SK-N-SH (cell line): ENCODE data around the gene CDH16. TPM values are rescaled to one million over a fixed set of nuclear protein-coding genes. Genes with fewer than 3 reads are reported as not detected.
"Not testable (repeated sequence)": the region's sequence is repeated elsewhere in the genome, so short reads cannot be mapped to it uniquely, and the experiment has no call there.

Experiments used
- CTCF ChIA-PET: fragments of 300-600, 350-600 bp; formaldehyde crosslinking; extraction: SDS; loops from one replicate; lab custom pipeline; 2021; lab: Yijun Ruan, JAX
- POLR2A ChIA-PET: fragments of 350-600 bp; sonication (Branson Sonifier 250); formaldehyde crosslinking; extraction: SDS; loops from one replicate; lab custom pipeline; 2020; ENCODE audit warnings: antibody characterized with exemption, inconsistent platforms; lab: Yijun Ruan, JAX
- DNase-seq: peaks from one replicate; pipeline ENCODE4 v3.0.0; 2012
- H2AFZ ChIP-seq: fragments of 200-600 bp; sonication (generic); 2 replicates; pipeline ENCODE4 v1.8.1; 2016; ENCODE audit warnings: antibody characterized with exemption, mild to moderate bottlenecking, low read depth
- H3F3A ChIP-seq: fragments of 200-600 bp; sonication (generic); replicated peaks from 2 replicates; pipeline ENCODE3; 2016; ENCODE audit warnings: antibody characterized with exemption, mild to moderate bottlenecking; ENCODE audit not compliant: insufficient read depth
- H3K27ac ChIP-seq, 2 experiments: fragments of 200-500 bp in 1 of 2; fragments of 200-600 bp in 1 of 2; sonication (Bioruptor generic) in 1 of 2; sonication (generic), shearing (Covaris generic) in 1 of 2; 2 replicates each; pipeline versions ENCODE4 v1.5.1 to v1.6.1; 2014 to 2016; ENCODE audit warnings: low read depth in 2 of 2, inconsistent platforms in 1 of 2, low read length in 1 of 2, mild to moderate bottlenecking in 1 of 2, mixed read lengths in 1 of 2
- H3K27me3 ChIP-seq: fragments of 200-600 bp; sonication (generic), shearing (Covaris generic); 2 replicates; pipeline ENCODE4 v1.6.1; 2016; ENCODE audit warnings: mixed run types; ENCODE audit not compliant: insufficient read depth
- H3K36me3 ChIP-seq, 2 experiments: fragments of 200-500 bp in 1 of 2; fragments of 200-600 bp in 1 of 2; sonication (Bioruptor generic) in 1 of 2; sonication (generic) in 1 of 2; replicated peaks in 1 of 2; 2 replicates each; pipeline versions ENCODE3 to v1.5.1; 2014 to 2016; ENCODE audit warnings: low read length in 1 of 2, mild to moderate bottlenecking in 1 of 2; ENCODE audit not compliant: insufficient read depth in 2 of 2, control insufficient read depth in 1 of 2
- H3K4me1 ChIP-seq, 2 experiments: fragments of 200-500 bp in 1 of 2; fragments of 200-600 bp in 1 of 2; sonication (Bioruptor generic) in 1 of 2; sonication (generic), shearing (Covaris generic) in 1 of 2; 2 replicates each; pipeline versions ENCODE4 v1.5.1 to v1.6.1; 2014 to 2016; ENCODE audit warnings: low read depth in 1 of 2, low read length in 1 of 2, mixed run types in 1 of 2; ENCODE audit not compliant: insufficient read depth in 2 of 2, control insufficient read depth in 1 of 2
- H3K4me2 ChIP-seq: fragments of 200-600 bp; sonication (generic), shearing (Covaris generic); 2 replicates; pipeline ENCODE4 v1.6.1; 2017; ENCODE audit warnings: mixed run types
- H3K4me3 ChIP-seq, 2 experiments: fragments of 200-500 bp in 1 of 2; fragments of 200-600 bp in 1 of 2; sonication (Bioruptor generic) in 1 of 2; sonication (generic), shearing (Covaris generic) in 1 of 2; 2 replicates each; pipeline versions ENCODE4 v1.5.1 to v1.8.1; 2014 to 2016; ENCODE audit warnings: low read depth in 2 of 2, inconsistent platforms in 1 of 2, low read length in 1 of 2, mild to moderate bottlenecking in 1 of 2, mixed read lengths in 1 of 2, moderate library complexity in 1 of 2
- H3K79me2 ChIP-seq: fragments of 200-600 bp; sonication (generic); 2 replicates; pipeline ENCODE4 v1.8.1; 2017; ENCODE audit warnings: mild to moderate bottlenecking; ENCODE audit not compliant: insufficient read depth
- H3K9ac ChIP-seq: fragments of 200-600 bp; sonication (generic); 2 replicates; pipeline ENCODE4 v1.6.1; 2017; ENCODE audit warnings: mixed run types
- H3K9me2 ChIP-seq: fragments of 200-600 bp; sonication (generic); 2 replicates; pipeline ENCODE4 v1.6.1; 2017; ENCODE audit warnings: mixed run types
- H3K9me3 ChIP-seq: fragments of 200-600 bp; sonication (generic); 2 replicates; pipeline ENCODE4 v1.6.1; 2017; ENCODE audit warnings: mixed run types, mild to moderate bottlenecking, moderate library complexity
- H4K20me1 ChIP-seq: fragments of 200-600 bp; sonication (generic); 2 replicates; pipeline ENCODE4 v1.6.1; 2017; ENCODE audit warnings: mild to moderate bottlenecking, mixed run types; ENCODE audit not compliant: insufficient read depth
- CTCF ChIP-seq: fragments of 200-600 bp; sonication (generic); IDR thresholded peaks from 2 replicates; pipeline ENCODE4 v1.6.1; 2017; ENCODE audit warnings: antibody characterized with exemption, mild to moderate bottlenecking, moderate library complexity
- FOSL2 ChIP-seq: IDR thresholded peaks from 2 replicates; pipeline ENCODE4 v1.4.0; 2012; ENCODE audit warnings: low read depth, mild to moderate bottlenecking, moderate library complexity, borderline replicate concordance
- WGBS: methylation state at CpG from one replicate; pipeline ENCODE4 v1.1.6; 2017; ENCODE audit warnings: low lambda C conversion rate; 5-methylcytosine and 5-hydroxymethylcytosine counted together
- polyA plus RNA-seq, 3 experiments: library from polyadenylated mRNA; depleted of rRNA; stranded (reverse); fragments of >200 nt; gene quantifications; 2 replicates each; pipeline ENCODE4 v1.2.3, GENCODE V29; 2012
- TF ChIP-seq, protein P1 (sequence below): fragments of 150-350 bp; IDR thresholded peaks from 2 replicates; pipeline ENCODE4 v1.6.1; 2017; ENCODE audit warnings: antibody characterized with exemption, low read length, low read depth, borderline replicate concordance
- TF ChIP-seq, protein P2 (sequence below): fragments of 150-350 bp; IDR thresholded peaks from 2 replicates; pipeline ENCODE4 v1.6.1; 2016; ENCODE audit warnings: mild to moderate bottlenecking, low read depth, low read length

Gene CDH16
- polyA plus RNA-seq, 1 of the 3 experiments (the other 2 are of a cell fraction), result not detected

DNA sequence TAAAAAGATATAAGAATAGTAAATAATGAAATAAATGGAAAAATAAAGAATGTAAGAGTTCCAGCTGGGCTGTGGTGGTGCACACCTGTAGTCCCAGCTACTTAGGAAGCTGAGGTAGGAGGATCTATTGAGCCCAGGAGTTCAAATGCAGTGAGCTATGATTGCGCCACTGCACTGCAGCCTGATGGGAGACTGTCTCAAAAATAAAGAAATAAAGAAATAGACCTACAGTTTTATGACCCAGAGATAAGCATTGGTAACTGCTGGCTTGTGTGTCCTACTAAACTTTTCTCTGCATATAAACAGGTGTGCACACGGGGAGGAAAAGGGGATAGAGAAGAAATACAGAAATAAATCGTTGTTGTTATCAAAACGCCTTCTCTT is 46.1 kb downstream of the CDH16 start (continued):
- TF ChIP-seq CTCF, result no peak

DNA sequence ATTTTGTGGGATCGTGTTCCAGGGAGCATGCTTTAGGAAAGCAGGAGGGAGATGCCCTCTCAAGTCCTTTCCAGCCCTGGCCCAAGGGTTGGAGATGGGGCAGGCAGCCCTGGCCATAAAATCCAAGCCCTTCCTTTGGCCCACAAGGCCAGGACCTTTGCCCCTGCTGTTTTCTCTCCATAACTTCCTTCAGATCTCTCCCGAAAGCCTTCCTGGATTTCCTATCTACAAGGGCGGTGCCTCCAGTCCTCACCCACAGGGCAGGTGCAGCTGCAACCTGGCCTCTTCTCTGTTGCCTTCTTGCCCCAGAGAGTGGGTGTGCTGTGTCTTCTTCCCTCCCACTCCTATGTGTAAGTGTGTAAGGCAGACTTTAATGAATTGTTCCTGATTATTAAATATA is 46.8 kb downstream of the CDH16 start:
- H3K27me3 ChIP-seq, result no peaks in the 10 kb centered on the region

DNA sequence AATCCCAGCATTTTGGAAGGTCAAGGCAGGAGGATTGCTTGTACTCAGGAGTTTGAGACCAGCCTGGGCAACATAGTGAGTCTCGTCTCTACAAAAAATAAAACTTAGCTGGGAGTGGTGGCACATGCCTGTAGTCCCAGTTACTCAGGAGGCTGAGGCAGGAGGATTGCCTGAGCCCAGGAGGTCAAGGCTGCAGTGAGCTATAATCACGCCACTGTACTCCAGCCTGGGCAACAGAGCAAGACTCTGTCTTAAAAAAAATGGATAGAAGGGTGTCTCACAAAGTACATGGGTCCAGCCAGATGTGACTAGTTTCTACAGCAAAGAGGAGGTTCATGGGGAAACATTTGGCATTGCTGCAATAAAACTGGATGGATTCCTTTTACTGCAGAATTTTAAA is 47.3 kb downstream of the CDH16 start:
- WGBS, result 100% methylated on average over 2 of the region's 2 CpGs
- H3K4me2 ChIP-seq, result not testable (repeated sequence)

More for the DNA sequence above, 46.8 kb downstream of the CDH16 start:
- Histone ChIP-seq H4K20me1 (no peaks in the 10 kb centered on the region), H3K79me2 (no peaks in the 10 kb centered on the region), H3K9me2 (no peaks in the 10 kb centered on the region), H3K9ac (no peak overlapping the region), H3F3A (peaks cover 18% of the 10 kb centered on the region), H3K4me2 (no peak overlapping the region), H2AFZ (no peak overlapping the region), H3K4me3 (no peak overlapping the region), H3K36me3 (no peaks in the 10 kb centered on the region), H3K9me3 (no peaks in the 10 kb centered on the region), H3K4me1 (peaks cover 3 to 5% of the 10 kb centered on the region in 2 experiments; a peak in 3 of 4 replicates), H3K27ac (no peak overlapping the region)
- CTCF ChIA-PET, result interaction anchor here (1.2 to 4.1 kb wide), 7 partner anchors 13 to 264 kb away, joined by 3 to 14 read pairs (median 8); partner anchors contain the start of gene NAE1
- DNase-seq, result no peak
- POLR2A ChIA-PET, result interaction anchor here (1.5 kb wide), 1 partner anchor 41 kb away, joined by 5 read pairs; the partner anchor contains the start of gene NAE1
- WGBS, result 100% methylated on average over 3 of the region's 3 CpGs
- TF ChIP-seq, protein P1, sequence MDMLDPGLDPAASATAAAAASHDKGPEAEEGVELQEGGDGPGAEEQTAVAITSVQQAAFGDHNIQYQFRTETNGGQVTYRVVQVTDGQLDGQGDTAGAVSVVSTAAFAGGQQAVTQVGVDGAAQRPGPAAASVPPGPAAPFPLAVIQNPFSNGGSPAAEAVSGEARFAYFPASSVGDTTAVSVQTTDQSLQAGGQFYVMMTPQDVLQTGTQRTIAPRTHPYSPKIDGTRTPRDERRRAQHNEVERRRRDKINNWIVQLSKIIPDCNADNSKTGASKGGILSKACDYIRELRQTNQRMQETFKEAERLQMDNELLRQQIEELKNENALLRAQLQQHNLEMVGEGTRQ, result no peak
- no peak for TF ChIP-seq CTCF
- TF ChIP-seq, protein P2, sequence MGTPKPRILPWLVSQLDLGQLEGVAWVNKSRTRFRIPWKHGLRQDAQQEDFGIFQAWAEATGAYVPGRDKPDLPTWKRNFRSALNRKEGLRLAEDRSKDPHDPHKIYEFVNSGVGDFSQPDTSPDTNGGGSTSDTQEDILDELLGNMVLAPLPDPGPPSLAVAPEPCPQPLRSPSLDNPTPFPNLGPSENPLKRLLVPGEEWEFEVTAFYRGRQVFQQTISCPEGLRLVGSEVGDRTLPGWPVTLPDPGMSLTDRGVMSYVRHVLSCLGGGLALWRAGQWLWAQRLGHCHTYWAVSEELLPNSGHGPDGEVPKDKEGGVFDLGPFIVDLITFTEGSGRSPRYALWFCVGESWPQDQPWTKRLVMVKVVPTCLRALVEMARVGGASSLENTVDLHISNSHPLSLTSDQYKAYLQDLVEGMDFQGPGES, result no peak
- no peak for TF ChIP-seq FOSL2

More for the DNA sequence above, 47.3 kb downstream of the CDH16 start:
- not testable (repeated sequence) for H3K9me3 ChIP-seq, H3K4me1 ChIP-seq, H3K36me3 ChIP-seq, H3K27ac ChIP-seq, H2AFZ ChIP-seq, H3K27me3 ChIP-seq, H4K20me1 ChIP-seq, H3K4me3 ChIP-seq, DNase-seq, H3K9me2 ChIP-seq, H3K79me2 ChIP-seq, H3K9ac ChIP-seq
- peaks cover 18% of the 10 kb centered on the region for H3F3A ChIP-seq
- CTCF ChIA-PET, result interaction anchor here (1.1 to 1.5 kb wide), 3 partner anchors 12 to 263 kb away, joined by 4 to 8 read pairs (median 5); partner anchors contain the start of gene NAE1
- POLR2A ChIA-PET, result interaction anchor here (0.6 kb wide), 1 partner anchor 1029 kb away, joined by 3 read pairs; no protein-coding TSS in a partner anchor
